Stimulated activated CD4-positive, alpha-beta T cell treated with anti-CD3 and anti-CD28 coated beads, Interleukin-1b, Interleukin-23, amount 100 ng/mL, for 48 hours (primary cell): Measurements from ENCODE around the gene RFNG.

Source experiments
- DNase-seq: peaks from one replicate; pipeline ENCODE4 v3.0.0-alpha.2; 2020

Gene RFNG

GRCh38 chr17:82023447-82024241 lies 28.0 kb downstream of the RFNG start:
- no peak for DNase-seq

- DNase-seq = peak; percentile 100
Measured at GRCh38 chr17:82022981-82023446, 28.6 kb downstream of the RFNG start, which contains the start of gene LRRC45. LRRC45 (plus strand) TSS chr17:82023305; CDS start chr17:82023644, 339 bp downstream.

GRCh38 chr17:82022310-82022980 lies 29.2 kb downstream of the RFNG start, which contains the start of gene CENPX:
CENPX (minus strand) TSS chr17:82022878; CDS start chr17:82022861, 17 bp downstream.
- no peak for DNase-seq

GRCh38 chr17:82021900-82022309 lies 29.7 kb downstream of the RFNG start:
- DNase-seq = no peak

GRCh38 chr17:82021107-82021899 lies 30.3 kb downstream of the RFNG start:
- peak; percentile 49 for DNase-seq

DNA sequence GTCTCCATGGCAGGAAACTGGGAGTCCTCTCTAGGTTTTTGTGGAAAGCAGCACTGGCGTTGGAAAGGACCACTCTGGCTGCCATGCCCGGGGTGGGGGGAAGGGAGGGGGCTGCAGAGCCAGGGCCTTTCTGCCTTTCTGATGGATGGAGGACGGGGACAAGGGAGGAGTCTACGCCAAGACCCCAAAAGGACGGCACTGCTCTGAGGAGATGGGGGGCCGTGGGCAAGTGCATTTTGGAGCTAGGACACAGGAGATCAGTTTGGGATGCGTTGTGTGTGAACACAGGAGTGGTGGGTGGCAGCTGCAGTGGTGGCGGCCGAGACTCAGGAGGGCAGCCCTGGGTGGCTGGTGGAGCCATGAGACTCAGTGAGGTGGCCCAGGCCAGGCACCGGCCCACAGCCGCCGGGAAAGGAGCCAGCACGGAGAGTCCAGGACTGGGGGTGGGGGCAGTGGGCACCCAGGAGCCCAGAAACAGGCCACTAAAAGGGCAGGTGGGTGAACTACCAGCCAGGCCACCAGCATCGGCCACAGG lies 31.0 kb downstream of the RFNG start:
- no peak for DNase-seq

DNA sequence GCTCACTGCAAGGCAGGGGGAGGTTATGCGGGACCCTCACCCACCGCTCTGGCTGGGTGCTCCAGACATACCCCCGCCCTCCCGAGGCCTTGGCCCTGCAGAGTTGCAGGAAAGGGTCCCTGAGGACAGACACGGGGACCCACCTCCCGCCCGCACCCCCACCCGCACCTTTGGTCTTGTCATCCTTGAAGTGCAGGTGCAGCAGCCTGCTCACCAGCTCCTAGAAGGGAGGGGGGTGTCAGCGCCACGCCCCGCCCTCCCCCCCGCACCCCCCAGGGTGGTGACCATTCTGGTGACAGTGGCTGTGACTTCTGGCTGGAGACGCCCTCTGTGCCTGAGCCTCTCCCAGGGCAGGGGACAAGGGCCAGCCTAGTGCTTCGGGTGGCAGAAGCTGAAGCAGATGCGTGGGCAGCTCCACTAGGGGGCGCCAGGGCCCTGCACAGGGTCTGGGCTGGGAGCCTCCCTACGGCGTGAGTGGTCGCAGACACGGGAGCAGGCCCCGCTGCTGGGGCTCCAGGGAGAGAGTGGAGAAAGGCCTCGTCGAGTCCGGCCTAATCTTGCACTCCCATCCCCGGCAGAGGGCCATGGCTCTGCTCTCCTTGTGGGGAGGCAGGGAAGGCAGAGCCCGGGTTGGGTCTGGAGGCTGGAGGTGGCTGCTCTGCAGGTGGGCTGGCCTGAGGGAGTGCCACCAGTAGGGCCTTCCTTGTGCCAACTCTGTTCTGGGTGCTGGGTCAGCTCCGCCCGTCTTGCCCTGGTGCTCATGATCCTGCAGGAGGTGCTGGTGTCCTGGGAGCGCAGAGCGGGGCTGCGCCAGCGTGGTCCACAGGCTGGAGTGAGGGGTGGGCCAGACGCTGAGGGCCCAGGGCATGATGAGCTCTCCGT lies 31.7 kb downstream of the RFNG start:
- peak; percentile 70 for DNase-seq

DNA sequence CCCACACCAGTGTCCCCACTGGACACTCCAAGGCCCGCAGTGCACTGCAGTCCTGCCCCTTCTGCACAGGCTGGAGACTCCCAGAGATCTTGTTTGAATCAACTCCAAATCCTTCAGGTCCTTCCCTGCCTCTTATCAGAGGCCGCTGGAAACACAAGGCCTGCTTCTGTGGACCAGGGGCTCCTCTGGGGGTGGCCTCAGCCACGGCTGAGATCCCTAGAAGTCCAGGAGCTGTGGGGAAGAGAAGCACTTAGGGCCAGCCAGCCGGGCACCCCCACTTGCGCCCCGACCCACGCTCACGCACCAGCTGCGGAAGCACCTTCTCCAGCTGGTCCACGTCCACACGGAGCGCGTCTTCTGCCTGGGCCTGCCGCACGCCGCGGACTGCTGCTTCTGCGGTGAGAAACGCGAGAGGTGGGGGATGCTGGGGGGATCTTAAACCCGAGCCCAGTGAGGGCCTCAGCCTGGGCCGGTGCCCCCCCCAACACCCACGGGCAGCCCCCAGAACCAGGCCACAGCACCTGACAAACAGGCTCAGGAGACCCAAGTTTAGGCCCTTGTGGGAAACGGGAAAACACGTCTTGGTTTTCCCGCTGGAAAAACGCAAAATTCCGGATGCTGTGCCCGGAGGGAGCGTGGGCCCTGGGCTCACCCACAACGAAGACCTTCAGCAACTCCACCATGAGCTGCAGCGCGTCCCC lies 32.5 kb downstream of the RFNG start:
- DNase-seq = no peak

GRCh38 chr17:82018152-82018988 lies 33.2 kb downstream of the RFNG start:
- no peak for DNase-seq

GRCh38 chr17:82017612-82018151 lies 33.9 kb downstream of the RFNG start:
- no peak for DNase-seq

DNA sequence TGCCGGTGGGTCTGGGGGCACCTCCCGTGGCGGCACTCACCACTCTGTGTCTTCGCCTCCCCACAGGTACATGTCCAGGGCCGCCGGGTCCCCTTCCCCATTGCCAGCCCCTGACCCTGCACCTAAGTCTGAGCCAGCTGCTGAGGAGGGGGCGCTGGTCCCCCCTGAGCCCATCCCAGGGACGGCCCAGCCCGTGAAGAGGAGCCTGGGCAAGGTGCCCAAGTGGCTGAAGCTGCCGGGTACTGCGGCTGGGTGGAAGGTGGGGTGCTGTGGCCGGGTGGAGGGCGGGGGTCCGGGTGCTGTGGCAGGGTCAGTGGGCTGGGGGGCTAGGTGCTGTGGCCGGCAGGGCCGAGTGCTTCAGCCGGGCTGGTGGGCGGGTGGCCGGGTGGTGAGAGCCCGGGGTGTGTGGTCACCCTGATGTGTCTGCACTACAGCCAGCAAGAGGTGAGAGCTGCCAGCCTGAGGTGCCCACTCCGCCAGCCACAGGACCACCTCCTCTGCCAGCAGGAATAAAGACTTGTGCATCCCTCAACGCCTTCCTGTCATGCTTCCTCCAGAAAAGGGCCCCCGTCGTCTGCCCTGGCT lies 34.6 kb downstream of the RFNG start:
- no peak for DNase-seq

GRCh38 chr17:82016061-82016874 lies 35.3 kb downstream of the RFNG start:
- DNase-seq = no peak

GRCh38 chr17:82015311-82015971 lies 36.2 kb downstream of the RFNG start:
- DNase-seq = no peak

DNA sequence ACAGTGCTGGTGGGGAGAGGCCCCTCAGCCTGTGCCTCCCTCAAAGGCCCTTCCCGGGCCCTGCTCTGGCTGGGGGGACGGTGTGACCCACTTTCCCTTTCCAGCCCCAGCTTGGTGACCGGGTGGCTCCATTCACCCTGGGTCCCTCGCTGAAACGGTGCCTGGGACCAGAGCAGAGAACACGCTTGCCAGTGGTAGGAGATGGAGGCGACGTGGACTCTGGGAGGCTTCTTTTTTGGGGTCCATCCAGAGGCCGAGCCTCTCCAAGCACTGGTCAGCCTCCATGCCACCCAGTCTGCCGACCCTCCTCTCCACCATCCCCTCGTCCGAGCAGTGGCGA lies 36.7 kb downstream of the RFNG start:
- DNase-seq = no peak

- no peak for DNase-seq
Measured at GRCh38 chr17:82014432-82014831, 37.2 kb downstream of the RFNG start.

- DNase-seq = no peak
Measured at GRCh38 chr17:82013772-82014321, 37.8 kb downstream of the RFNG start.

- no peak for DNase-seq
Measured at GRCh38 chr17:82013341-82013740, 38.3 kb downstream of the RFNG start.
